ENCODE measurements around the gene CNOT1.

- TF ChIP-seq, protein P1, sequence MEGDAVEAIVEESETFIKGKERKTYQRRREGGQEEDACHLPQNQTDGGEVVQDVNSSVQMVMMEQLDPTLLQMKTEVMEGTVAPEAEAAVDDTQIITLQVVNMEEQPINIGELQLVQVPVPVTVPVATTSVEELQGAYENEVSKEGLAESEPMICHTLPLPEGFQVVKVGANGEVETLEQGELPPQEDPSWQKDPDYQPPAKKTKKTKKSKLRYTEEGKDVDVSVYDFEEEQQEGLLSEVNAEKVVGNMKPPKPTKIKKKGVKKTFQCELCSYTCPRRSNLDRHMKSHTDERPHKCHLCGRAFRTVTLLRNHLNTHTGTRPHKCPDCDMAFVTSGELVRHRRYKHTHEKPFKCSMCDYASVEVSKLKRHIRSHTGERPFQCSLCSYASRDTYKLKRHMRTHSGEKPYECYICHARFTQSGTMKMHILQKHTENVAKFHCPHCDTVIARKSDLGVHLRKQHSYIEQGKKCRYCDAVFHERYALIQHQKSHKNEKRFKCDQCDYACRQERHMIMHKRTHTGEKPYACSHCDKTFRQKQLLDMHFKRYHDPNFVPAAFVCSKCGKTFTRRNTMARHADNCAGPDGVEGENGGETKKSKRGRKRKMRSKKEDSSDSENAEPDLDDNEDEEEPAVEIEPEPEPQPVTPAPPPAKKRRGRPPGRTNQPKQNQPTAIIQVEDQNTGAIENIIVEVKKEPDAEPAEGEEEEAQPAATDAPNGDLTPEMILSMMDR (IDR thresholded peaks at IDR 0.05; ENCODE audit: poor library complexity, severe bottlenecking): no peak
- no peak for TF ChIP-seq RAD21 (conservative IDR thresholded peaks at IDR 0.05)
Measured at GRCh38 chr16:58644765-58645487, 15.3 kb upstream of the CNOT1 start.
